HG03469 (cell line): ENCODE data around the gene ZSWIM5.
"Not testable (repeated sequence)": the region's sequence is repeated elsewhere in the genome, so short reads cannot be mapped to it uniquely, and the experiment has no call there.

ENCODE experiments used
- ATAC-seq: cut with Tn5 transposase; IDR thresholded peaks from one replicate; pipeline ENCODE4 v1.9.1; 2021; ENCODE audit warnings: mild to moderate bottlenecking, moderate library complexity, moderate number of reproducible peaks; ENCODE audit not compliant: unreplicated experiment

The ZSWIM5 gene

GRCh38 chr1:45097944-45098343 is 108.5 kb downstream of the ZSWIM5 start:
- no peak for ATAC-seq

- no peak for ATAC-seq
Measured at GRCh38 chr1:45097079-45097478, 109.3 kb downstream of the ZSWIM5 start.

GRCh38 chr1:45095450-45095849 is 111.0 kb downstream of the ZSWIM5 start:
- ATAC-seq: no peak

- not testable (repeated sequence) for ATAC-seq
Measured at GRCh38 chr1:45094371-45094770, 112.0 kb downstream of the ZSWIM5 start.

GRCh38 chr1:45093334-45093733 is 113.1 kb downstream of the ZSWIM5 start:
- ATAC-seq: no peak

GRCh38 chr1:45089711-45090110 is 116.7 kb downstream of the ZSWIM5 start:
- ATAC-seq: no peak

GRCh38 chr1:45084562-45084961 is 121.8 kb downstream of the ZSWIM5 start:
- ATAC-seq: no peak

- no peak for ATAC-seq
Measured at GRCh38 chr1:45079533-45079932, 126.9 kb downstream of the ZSWIM5 start.

- ATAC-seq: not testable (repeated sequence)
Measured at GRCh38 chr1:45076959-45077358, 129.4 kb downstream of the ZSWIM5 start.

GRCh38 chr1:45071567-45071966 is 134.8 kb downstream of the ZSWIM5 start:
- no peak for ATAC-seq

- ATAC-seq: no peak
Measured at GRCh38 chr1:45067806-45068205, 138.6 kb downstream of the ZSWIM5 start.

- ATAC-seq: no peak
Measured at GRCh38 chr1:45065083-45065482, 141.3 kb downstream of the ZSWIM5 start.

GRCh38 chr1:45062463-45062862 is 143.9 kb downstream of the ZSWIM5 start:
- ATAC-seq: not testable (repeated sequence)

GRCh38 chr1:45059829-45060228 is 146.6 kb downstream of the ZSWIM5 start:
- no peak for ATAC-seq

GRCh38 chr1:45057542-45057941 is 148.9 kb downstream of the ZSWIM5 start:
- ATAC-seq: no peak

- ATAC-seq: no peak
Measured at GRCh38 chr1:45051005-45051772, 155.2 kb downstream of the ZSWIM5 start.

- no peak for ATAC-seq
Measured at GRCh38 chr1:45047032-45047431, 159.4 kb downstream of the ZSWIM5 start.

- ATAC-seq: no peak
Measured at GRCh38 chr1:45044916-45045315, 161.5 kb downstream of the ZSWIM5 start.

- ATAC-seq: no peak
Measured at GRCh38 chr1:45043094-45043493, 163.3 kb downstream of the ZSWIM5 start.

GRCh38 chr1:45040297-45040696 is 166.1 kb downstream of the ZSWIM5 start:
- no peak for ATAC-seq

- no peak for ATAC-seq
Measured at GRCh38 chr1:45038661-45039364, 167.6 kb downstream of the ZSWIM5 start.

- no peak for ATAC-seq
Measured at GRCh38 chr1:45038240-45038639, 168.2 kb downstream of the ZSWIM5 start.
